ENCODE measurements around the gene CNGB1.
A peak's percentile ranks its signal among the peaks of the same experiment; 100 is the strongest.

The CNGB1 gene

DNA sequence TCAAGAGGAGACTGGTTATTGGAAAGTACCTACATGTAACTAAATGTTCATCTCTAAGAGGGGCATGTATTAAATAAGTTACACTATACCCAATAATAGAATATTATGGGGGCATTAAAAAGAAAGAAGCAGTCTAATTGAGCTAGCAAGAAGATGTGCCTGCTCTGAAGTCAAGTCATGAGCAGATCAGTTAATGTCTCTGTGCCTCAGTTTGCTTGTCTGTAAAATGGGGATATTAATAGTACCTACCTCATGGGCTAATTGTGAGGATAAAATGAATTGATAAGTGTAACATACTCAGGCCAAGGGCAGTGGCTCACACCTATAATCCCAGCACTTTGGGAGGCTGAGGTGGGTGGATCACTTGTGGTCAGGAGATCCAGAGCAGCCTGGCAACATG, 3.0 kb downstream of the CNGB1 start:
- no peak for ATAC-seq
- no peak for DNase-seq
- Mint-ChIP-seq H3K4me1 (peaks cover 5% of the 10 kb centered on the region), H3K9me3 (no peaks in the 10 kb centered on the region), H3K27me3 (no peaks in the 10 kb centered on the region), H3K4me3 (no peak overlapping the region), H3K27ac (no peak overlapping the region)

DNA sequence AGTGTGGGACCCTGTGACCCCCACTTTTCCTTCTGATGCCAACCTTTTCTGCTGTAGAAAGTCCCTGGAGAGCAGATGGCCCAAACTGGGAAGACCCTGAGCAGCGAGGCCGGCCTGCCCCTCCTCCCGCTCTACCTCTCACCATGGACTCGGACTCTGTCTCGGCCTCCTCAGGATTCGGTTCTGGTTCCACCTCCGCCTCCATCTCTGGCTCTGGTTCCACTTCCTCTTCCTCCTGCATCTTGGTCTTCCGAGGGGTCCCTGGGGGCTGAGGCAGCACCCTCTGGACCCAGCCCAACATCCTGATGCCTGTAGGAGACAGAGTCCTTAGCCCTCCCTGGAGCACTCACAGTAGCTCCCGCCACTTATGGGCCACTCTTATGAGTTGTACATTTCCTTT, 3.9 kb downstream of the CNGB1 start:
- Mint-ChIP-seq H3K9me3 (no peaks in the 10 kb centered on the region), H3K27ac (peak overlapping the region in 1 of 2 donors; percentile 73), H3K4me3 (no peak overlapping the region), H3K4me1 (peaks cover under 1% of the 10 kb centered on the region), H3K27me3 (no peaks in the 10 kb centered on the region)
- DNase-seq, result no peak
- ATAC-seq, result no peak

DNA sequence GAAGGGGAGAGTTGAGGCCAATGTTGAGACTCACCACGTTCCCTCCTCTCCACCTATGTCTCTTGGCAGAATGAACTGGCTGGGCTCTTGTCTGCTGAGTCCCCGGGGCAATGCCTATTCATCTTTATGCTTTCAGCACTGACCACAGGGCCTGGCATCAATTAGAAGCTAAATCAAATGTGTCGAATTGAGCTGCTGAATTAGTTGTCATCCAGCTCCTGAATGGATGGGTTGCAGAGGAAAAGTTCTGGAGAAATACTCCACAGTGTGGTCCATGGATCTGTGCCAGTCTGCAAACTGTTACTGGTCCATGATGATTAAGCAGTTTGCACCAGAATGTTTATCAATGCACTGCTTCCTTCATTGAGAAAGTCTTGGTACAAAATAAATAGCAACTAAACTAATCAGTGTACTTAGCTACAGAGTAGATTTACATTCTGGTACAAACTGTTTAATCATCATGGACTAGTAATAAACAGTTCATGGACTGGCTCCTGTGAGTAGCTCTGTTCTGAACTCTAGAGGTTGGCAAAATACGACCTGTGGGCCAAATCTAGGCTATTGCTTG, 4.6 kb downstream of the CNGB1 start:
- Mint-ChIP-seq H3K27me3 (no peaks in the 10 kb centered on the region), H3K4me3 (no peak overlapping the region), H3K27ac (no peak overlapping the region), H3K4me1 (no peaks in the 10 kb centered on the region), H3K9me3 (no peaks in the 10 kb centered on the region)
- no peak for ATAC-seq
- no peak for DNase-seq

DNA sequence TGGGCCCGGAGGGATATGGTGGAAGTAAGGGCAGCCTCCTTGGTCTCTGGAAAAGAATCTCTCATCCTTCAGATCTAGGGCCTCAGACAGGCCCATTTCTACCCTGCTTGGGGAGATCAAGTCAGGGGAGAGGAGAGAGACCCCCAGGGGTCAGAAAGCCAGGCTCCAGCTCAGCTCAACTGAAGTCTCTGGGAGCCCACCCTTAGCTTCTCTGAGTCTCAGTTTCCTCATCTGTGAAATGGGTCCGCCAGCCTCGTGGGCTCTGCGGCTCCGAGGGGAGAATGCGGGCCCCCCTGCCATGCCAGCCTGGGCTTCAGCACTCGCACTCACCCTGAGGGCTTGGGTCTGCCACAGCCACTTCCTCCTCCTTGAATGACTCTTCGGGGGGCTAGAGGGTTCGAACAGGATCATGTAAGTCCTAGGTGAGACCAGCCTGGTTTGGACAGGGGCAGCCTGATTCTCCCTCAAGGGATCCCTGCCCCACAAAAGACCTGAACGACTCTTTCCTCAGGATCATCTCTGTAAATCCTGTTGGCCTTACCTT, 6.7 kb downstream of the CNGB1 start:
- DNase-seq (no peak), ATAC-seq (no peak)
- Mint-ChIP-seq H3K4me1 (no peaks in the 10 kb centered on the region), H3K27me3 (no peaks in the 10 kb centered on the region), H3K9me3 (no peaks in the 10 kb centered on the region), H3K27ac (no peak overlapping the region), H3K4me3 (no peak overlapping the region)

DNA sequence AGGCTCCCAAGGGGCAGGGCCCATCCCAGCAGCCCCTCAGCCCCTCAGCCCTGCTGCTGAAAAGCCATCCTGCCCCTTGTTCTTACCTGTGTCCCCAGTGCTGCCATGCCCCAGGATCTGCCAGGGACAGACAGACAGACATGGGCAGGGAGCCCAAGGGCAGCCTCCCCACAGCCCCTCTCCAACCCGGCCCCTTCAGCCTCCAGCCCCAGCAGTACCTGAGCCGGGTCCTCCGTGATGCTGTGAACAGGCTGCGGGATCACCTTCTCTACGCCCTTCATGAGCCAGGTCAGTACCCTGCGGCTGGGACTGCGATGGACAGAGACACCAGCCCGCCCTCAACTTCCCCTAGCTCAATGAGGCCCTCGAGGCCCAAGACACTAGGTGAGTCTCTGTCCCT, 8.2 kb downstream of the CNGB1 start:
- DNase-seq (no peak), ATAC-seq (peak; percentile 24)
- no peaks in the 10 kb centered on the region for H3K4me1 Mint-ChIP-seq
- H3K27ac Mint-ChIP-seq, result peak overlapping the region in 1 of 2 donors; percentile 92
- no peaks in the 10 kb centered on the region for H3K9me3 Mint-ChIP-seq
- no peaks in the 10 kb centered on the region for H3K27me3 Mint-ChIP-seq
- no peak overlapping the region for H3K4me3 Mint-ChIP-seq

DNA sequence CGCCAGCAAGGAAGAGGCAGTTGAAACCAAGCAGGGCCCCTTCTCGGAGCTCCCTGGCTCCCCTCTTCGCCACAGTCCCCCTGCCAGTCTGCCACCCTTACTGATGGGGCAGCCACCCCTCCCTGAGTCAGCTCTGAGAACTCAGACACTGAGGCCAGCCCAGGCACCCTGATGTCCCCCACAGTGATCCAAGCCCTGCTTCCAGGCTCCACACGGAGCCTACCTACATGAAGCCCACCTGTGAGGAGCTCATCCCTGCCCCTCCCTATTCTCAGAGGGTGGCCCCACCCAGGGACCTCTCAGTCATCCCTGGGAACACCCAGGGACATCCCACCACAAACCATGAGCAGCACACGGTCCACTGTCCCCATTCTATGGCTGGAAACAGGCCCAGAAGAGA, 8.9 kb downstream of the CNGB1 start:
- Mint-ChIP-seq H3K27ac (no peak overlapping the region), H3K9me3 (no peaks in the 10 kb centered on the region), H3K4me1 (no peaks in the 10 kb centered on the region), H3K27me3 (no peaks in the 10 kb centered on the region), H3K4me3 (no peak overlapping the region)
- no peak for DNase-seq
- no peak for ATAC-seq

DNA sequence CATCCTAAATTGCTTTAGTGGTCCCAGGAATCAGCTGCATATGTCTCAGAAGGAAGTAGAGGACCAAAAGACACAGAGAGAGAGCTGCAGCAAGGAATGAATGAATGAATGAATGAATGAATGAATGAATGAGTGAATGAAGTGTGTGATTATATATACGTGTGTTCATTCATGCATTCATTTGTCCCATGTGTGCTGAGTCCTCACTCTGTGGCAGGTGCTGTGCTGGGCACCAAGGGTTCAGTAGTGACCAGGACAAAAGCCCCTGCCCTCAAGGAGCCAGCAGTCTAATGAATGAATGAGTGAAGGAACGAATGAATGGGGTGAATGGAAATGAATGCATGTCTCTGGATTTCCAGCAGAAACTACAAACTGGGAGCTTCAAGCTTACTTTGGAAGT, 9.4 kb downstream of the CNGB1 start:
- no peak for ATAC-seq
- DNase-seq, result no peak
- H3K4me3 Mint-ChIP-seq, result no peak overlapping the region
- no peaks in the 10 kb centered on the region for H3K4me1 Mint-ChIP-seq
- peak overlapping the region in 1 of 2 donors; percentile 90 for H3K27ac Mint-ChIP-seq
- H3K27me3 Mint-ChIP-seq, result no peaks in the 10 kb centered on the region
- no peaks in the 10 kb centered on the region for H3K9me3 Mint-ChIP-seq

DNA sequence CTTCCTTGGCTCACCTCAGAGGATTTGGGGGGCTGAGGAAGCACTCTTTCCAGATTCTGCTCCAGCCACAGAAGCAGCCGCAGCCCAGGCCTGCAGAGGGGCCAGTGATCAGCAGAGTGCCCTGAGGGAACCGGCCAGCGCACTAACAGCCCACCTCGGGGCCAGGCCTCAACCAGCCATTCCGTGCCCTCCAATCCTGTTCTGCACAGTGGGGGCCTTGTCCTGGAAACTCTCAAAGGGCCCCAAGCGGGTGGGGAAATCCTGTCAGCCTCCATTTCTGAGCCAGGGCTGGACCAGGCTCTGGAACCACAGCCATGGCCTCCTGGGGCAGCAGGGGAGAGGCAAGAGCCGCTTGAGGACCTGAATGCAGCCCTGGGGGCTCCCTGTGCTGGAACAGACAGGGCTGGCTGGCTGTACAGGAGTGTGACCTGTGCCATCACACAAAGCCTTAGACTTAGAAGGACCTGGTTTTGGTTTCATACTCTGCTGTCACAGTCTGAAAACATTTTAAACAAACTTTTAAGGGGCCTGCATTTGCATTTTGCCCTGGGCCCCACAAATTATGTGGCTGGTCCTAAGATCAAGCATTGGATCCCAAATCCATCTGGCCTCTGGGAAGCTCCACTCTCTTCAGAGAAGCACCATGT, 10.0 kb downstream of the CNGB1 start:
- peak overlapping the region; percentile 25 to 90 for H3K27ac Mint-ChIP-seq

DNA sequence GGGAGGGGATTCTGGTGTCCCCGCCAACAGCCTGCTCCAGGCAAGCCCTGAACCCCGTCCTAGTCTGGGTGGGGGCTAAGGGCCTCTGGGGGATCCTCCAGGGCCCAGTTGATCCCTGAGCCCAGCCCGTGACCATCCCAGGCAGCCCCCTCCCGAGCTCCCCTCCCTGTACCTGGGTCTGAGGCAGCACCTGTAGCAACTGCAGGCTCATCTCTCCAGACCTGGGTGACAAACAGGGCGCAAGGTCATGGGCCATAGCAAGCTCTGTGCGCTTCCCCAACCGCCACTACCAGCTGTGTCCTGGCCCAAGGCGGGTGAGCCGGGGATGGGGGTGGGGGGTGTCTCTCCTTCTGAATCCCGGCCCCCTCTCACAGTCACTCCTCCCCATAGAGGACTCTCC, 10.6 kb downstream of the CNGB1 start:
- H3K4me3 Mint-ChIP-seq, result no peak overlapping the region
- H3K27me3 Mint-ChIP-seq, result no peaks in the 10 kb centered on the region
- peak; percentile 7 for ATAC-seq
- H3K27ac Mint-ChIP-seq, result no peak overlapping the region
- H3K4me1 Mint-ChIP-seq, result no peaks in the 10 kb centered on the region
- DNase-seq, result no peak
- no peaks in the 10 kb centered on the region for H3K9me3 Mint-ChIP-seq

More for the DNA sequence above, 10.0 kb downstream of the CNGB1 start:
- DNase-seq (no peak), ATAC-seq (no peak)
- H3K9me3 Mint-ChIP-seq, result no peaks in the 10 kb centered on the region
- no peaks in the 10 kb centered on the region for H3K27me3 Mint-ChIP-seq
- no peak overlapping the region for H3K4me3 Mint-ChIP-seq
- no peaks in the 10 kb centered on the region for H3K4me1 Mint-ChIP-seq

DNA sequence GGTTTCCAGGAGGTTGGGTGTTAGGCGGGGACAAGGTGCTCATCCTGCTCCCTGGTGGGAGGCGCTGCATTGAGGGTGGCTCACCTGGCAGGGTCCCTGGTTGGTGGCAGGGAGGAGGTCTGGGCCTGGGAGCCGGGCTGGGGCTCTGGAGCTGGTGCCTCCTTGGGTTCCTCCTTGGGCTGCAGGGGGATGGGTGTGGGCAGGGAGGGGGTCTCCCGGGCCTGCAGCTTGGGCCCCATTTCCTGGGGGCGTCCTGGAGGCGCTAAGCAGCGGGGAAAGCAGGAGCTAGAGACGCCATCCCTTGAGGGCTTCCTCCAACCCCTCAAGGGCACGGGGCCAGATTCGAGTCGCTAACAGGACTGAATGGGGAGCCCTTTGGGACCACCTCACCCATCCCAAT, 11.1 kb downstream of the CNGB1 start:
- DNase-seq (no peak), ATAC-seq (no peak)
- Mint-ChIP-seq H3K27ac (no peak overlapping the region), H3K27me3 (no peaks in the 10 kb centered on the region), H3K4me1 (no peaks in the 10 kb centered on the region), H3K9me3 (no peaks in the 10 kb centered on the region), H3K4me3 (no peak overlapping the region)

DNA sequence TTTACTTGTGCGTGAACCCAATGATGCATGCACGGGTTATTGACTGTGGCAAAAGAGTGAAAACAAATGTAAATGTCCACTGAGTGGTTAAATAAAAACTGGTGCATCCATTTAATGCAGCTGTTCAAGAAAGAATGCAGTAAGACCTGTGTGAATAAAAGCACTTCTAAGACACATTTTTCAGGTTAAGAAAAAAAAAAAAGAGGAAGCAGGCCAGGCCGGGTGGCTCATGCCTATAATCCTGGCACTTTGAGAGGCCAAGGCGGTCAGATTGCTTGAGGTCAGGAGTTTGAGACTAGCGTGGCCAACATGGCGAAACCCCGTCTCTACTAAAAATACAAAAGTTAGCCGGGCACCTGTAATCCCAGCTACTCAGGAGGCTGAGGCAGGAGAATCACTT, 11.8 kb downstream of the CNGB1 start:
- no peaks in the 10 kb centered on the region for H3K27me3 Mint-ChIP-seq
- H3K27ac Mint-ChIP-seq, result no peak overlapping the region
- DNase-seq (no peak), ATAC-seq (no peak)
- no peak overlapping the region for H3K4me3 Mint-ChIP-seq
- H3K9me3 Mint-ChIP-seq, result no peaks in the 10 kb centered on the region
- H3K4me1 Mint-ChIP-seq, result no peaks in the 10 kb centered on the region

DNA sequence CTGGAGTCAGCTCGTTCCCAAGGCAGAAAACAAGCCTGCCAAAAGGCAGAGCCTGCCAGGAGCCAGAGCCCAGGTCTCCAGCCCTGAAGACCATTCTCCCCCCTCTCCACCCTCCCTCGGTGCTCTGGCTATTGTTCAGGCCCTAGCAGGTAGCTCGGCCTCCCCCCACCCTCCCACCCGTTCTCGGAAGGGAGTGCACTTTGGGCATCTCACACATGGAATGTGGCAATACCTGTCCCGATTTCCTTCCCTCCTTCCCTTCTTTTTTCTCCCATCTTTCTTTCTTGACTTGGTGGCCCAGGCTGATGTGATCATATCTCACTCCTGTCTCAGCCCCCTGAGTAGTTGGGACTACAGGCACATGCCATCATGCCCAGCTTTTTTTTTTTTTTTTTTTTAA, 12.4 kb downstream of the CNGB1 start:
- no peak overlapping the region for H3K27ac Mint-ChIP-seq
- H3K4me1 Mint-ChIP-seq, result no peaks in the 10 kb centered on the region
- no peak overlapping the region for H3K4me3 Mint-ChIP-seq
- DNase-seq, result no peak
- no peaks in the 10 kb centered on the region for H3K9me3 Mint-ChIP-seq
- ATAC-seq, result no peak
- H3K27me3 Mint-ChIP-seq, result no peaks in the 10 kb centered on the region

DNA sequence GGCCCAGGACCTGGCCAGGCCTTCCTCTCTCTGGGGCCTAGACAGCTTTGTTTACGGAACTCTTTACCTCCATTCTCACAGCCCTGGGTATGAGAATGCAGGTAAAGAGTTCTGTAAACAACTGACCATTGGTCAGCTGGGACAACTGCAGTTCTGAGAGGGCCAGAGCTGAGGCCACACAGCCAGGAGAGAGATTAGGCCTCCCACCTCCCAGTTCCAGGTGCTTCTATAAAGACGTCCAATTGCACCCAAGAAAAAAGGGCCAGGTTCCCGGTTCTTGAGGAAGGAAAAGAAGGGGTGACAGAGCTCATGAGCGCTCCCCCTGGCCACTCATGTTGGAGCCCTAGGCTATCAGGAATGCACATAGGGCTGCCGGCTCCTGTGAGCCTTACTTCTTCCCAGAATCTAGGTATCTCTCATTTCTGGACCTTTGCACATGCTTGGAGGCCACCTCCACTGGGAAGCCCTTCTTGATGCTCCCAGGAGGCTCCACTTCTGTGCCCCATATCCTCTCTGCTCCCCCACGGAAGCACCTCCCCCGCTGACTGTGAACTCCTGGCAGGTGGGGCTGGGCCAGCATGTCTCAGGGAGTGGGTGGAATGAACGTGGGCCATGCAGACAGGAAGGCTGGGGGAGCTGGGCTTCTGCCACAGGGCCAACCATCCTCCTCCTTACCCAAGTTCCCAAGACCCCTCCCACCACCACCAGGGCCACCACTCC, 13.1 kb downstream of the CNGB1 start:
- H3K27ac Mint-ChIP-seq, result no peak overlapping the region

DNA sequence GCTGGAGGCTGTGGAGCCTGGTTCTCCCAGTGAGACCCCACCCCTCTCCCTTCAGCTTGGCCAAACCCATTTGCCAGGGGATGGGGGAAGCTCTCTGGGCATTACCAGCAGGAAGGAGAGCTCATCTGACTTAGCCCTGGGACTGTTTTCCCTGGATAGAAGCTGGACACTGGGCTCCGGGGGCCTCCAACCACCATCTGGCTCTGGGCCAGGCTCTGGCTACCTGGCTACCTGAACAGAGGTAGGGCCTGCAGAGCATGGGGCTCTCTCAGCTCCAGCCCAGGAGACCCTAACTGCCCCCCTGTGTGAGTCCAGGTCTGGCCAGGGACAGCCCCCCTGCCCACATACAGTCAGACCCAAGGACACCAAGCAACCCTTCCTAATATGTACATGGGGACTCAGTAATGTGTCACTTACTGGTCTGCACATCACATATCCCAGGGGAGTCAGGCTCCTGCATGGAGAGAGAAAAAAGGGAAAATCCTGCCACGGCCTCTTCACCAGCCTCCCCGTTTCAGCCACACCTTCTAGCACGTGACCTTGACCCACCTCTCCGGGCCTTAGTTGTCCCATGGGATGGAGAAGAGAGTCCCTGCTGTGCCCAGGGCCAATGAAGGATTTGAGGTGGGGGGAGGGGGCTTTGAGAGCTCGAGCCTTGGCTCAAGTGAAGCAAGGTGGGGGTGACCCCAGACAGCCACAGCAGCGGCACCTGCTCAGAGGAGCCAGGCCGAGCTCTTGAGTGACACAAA, 13.8 kb downstream of the CNGB1 start:
- Mint-ChIP-seq H3K27me3 (no peaks in the 10 kb centered on the region), H3K4me3 (no peak overlapping the region), H3K27ac (peak overlapping the region in 1 of 2 donors; percentile 67), H3K4me1 (no peaks in the 10 kb centered on the region), H3K9me3 (no peaks in the 10 kb centered on the region)
- DNase-seq (no peak), ATAC-seq (no peak)

More for the DNA sequence above, 13.1 kb downstream of the CNGB1 start:
- Mint-ChIP-seq H3K27me3 (no peaks in the 10 kb centered on the region), H3K4me3 (no peak overlapping the region), H3K9me3 (no peaks in the 10 kb centered on the region), H3K4me1 (no peaks in the 10 kb centered on the region)
- ATAC-seq, result no peak
- no peak for DNase-seq

DNA sequence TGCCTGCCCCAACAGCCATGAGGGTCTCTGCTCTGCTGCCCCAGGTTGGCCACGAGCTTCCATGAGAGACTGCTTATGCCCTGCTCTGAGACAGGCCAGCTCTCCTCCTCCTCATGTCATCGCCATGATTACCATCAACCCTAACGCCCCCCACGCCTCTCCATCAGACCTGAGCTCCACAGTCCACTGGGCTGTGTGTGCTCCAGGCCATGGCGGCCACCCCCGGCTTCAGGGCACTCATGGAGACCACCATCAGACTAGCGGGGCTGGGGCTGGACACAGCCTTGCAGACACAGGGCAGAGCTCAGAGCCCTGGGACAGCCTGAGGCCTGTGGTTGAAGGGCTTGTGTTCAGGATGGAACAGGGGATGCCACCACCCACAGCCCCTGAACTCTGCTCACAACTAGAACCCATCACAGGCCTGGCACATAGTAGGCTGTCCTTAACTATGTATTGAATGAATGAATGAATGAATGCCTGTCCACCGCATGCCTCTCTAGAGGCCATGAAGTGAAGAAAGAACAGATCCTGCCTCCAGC, 14.6 kb downstream of the CNGB1 start:
- Mint-ChIP-seq H3K27me3 (no peaks in the 10 kb centered on the region), H3K4me3 (no peak overlapping the region), H3K27ac (peak overlapping the region in 1 of 2 donors; percentile 67), H3K9me3 (no peaks in the 10 kb centered on the region), H3K4me1 (no peaks in the 10 kb centered on the region)
- ATAC-seq, result no peak
- DNase-seq, result no peak

Measured in stimulated activated naive CD8-positive, alpha-beta T cell treated with anti-CD3 and anti-CD28 coated beads, Interleukin-15, amount 100 ng/mL, for 72 hours (primary cell).